ENCODE data around the gene GOLGA6L7.
"Not testable (repeated sequence)": the region's sequence is repeated elsewhere in the genome, so short reads cannot be mapped to it uniquely, and the experiment has no call there.

The GOLGA6L7 gene

GRCh38 chr15:28848521-28848920 is at the start of gene GOLGA6L7:
Gene GOLGA6L7 (minus strand): TSS chr15:28848644. CDS start chr15:28848549, 95 bp downstream.
- FAIRE-seq: not testable (repeated sequence)

GRCh38 chr15:28897861-28898585 is 49.6 kb upstream of the GOLGA6L7 start:
- FAIRE-seq: no peak

GRCh38 chr15:28896951-28897350 is 48.5 kb upstream of the GOLGA6L7 start:
- no peak for FAIRE-seq

- FAIRE-seq: no peak
These were observed 47.1 kb upstream of the GOLGA6L7 start for GRCh38 chr15:28895566-28895965.

- FAIRE-seq: no peak
These were observed 46.7 kb upstream of the GOLGA6L7 start for GRCh38 chr15:28895146-28895545.

- no peak for FAIRE-seq
These were observed 46.2 kb upstream of the GOLGA6L7 start for GRCh38 chr15:28894631-28895030.

- FAIRE-seq: no peak
These were observed 44.6 kb upstream of the GOLGA6L7 start for GRCh38 chr15:28892789-28893610.

- FAIRE-seq: no peak
These were observed 43.1 kb upstream of the GOLGA6L7 start for GRCh38 chr15:28891588-28891987.

GRCh38 chr15:28890711-28891495 is 42.5 kb upstream of the GOLGA6L7 start:
- no peak for FAIRE-seq

- FAIRE-seq: not testable (repeated sequence)
These were observed 41.8 kb upstream of the GOLGA6L7 start for GRCh38 chr15:28890291-28890690.

GRCh38 chr15:28889871-28890270 is 41.4 kb upstream of the GOLGA6L7 start:
- not testable (repeated sequence) for FAIRE-seq

- no peak for FAIRE-seq
These were observed 40.9 kb upstream of the GOLGA6L7 start for GRCh38 chr15:28889346-28889745.

- FAIRE-seq: no peak
These were observed 40.5 kb upstream of the GOLGA6L7 start for GRCh38 chr15:28888900-28889299.

GRCh38 chr15:28888302-28888894 is 40.0 kb upstream of the GOLGA6L7 start:
- no peak for FAIRE-seq

- FAIRE-seq: no peak
These were observed 39.1 kb upstream of the GOLGA6L7 start for GRCh38 chr15:28887339-28888174.

- no peak for FAIRE-seq
These were observed 38.2 kb upstream of the GOLGA6L7 start for GRCh38 chr15:28886431-28887338.

- FAIRE-seq: no peak
These were observed 37.4 kb upstream of the GOLGA6L7 start, which contains the start of gene APBA2 for GRCh38 chr15:28885630-28886430. Gene APBA2 (plus strand): TSS chr15:28885974. CDS start chr15:29053885, 167,911 bp downstream.

- FAIRE-seq: no peak
These were observed 36.7 kb upstream of the GOLGA6L7 start for GRCh38 chr15:28885128-28885629.

GRCh38 chr15:28884151-28884940 is 35.9 kb upstream of the GOLGA6L7 start:
- no peak for FAIRE-seq
